OCI-LY7 (cell line): Measurements from ENCODE around the gene ST6GALNAC1. TPM values are rescaled to one million over a fixed set of nuclear protein-coding genes. Genes with fewer than 3 reads are reported as not detected.

Experiments used
- BruUV-seq: library from RNA; stranded (reverse); fragments of 400-500 nt; replicated peaks from 2 replicates; lab custom pipeline; 2021; lab: Mats Ljungman, UMichigan
- CTCF ChIA-PET: fragments of 300-600 bp; sonication (Branson Sonifier 250); formaldehyde crosslinking; loops from one replicate; lab custom pipeline; 2022; ENCODE audit warnings: antibody characterized with exemption; ENCODE audit not compliant: unreplicated experiment; lab: Charles Lee
- POLR2A ChIA-PET: fragments of 300-600 bp; sonication (Branson Sonifier 250); formaldehyde crosslinking; loops from one replicate; lab custom pipeline; 2022; ENCODE audit warnings: antibody characterized with exemption; lab: Charles Lee
- DNase-seq: peaks from one replicate; pipeline ENCODE4 v3.0.0-alpha.2; 2015; ENCODE audit warnings: low spot score
- H2AFZ ChIP-seq: fragments of 200-600 bp; sonication (generic), shearing (Covaris generic); 2 replicates; pipeline ENCODE4 v1.6.1; 2014; ENCODE audit warnings: mild to moderate bottlenecking, antibody characterized with exemption, low read length, moderate library complexity
- H3K27ac ChIP-seq: fragments of 200-600 bp; sonication (generic); 2 replicates; pipeline ENCODE4 v1.5.1; 2014; ENCODE audit warnings: mixed run types, low read depth, mild to moderate bottlenecking, moderate library complexity, low read length, inconsistent platforms; ENCODE audit not compliant: poor library complexity, severe bottlenecking
- H3K36me3 ChIP-seq: fragments of 200-600 bp; sonication (generic); 2 replicates; pipeline ENCODE4 v1.6.1; 2014; ENCODE audit warnings: mild to moderate bottlenecking, antibody characterized with exemption, low read length, moderate library complexity, mixed read lengths; ENCODE audit not compliant: insufficient read depth
- H3K4me1 ChIP-seq: fragments of 200-600 bp; sonication (generic); 2 replicates; pipeline ENCODE4 v1.5.1; 2014; ENCODE audit warnings: mild to moderate bottlenecking, low read length; ENCODE audit not compliant: insufficient read depth, poor library complexity, severe bottlenecking
- H3K4me2 ChIP-seq: fragments of 200-600 bp; sonication (generic); 2 replicates; pipeline ENCODE4 v1.6.1; 2014; ENCODE audit warnings: mild to moderate bottlenecking, low read length
- H3K4me3 ChIP-seq: fragments of 200-600 bp; sonication (generic); 2 replicates; pipeline ENCODE4 v1.5.1; 2014; ENCODE audit warnings: mild to moderate bottlenecking, low read depth, low read length; ENCODE audit not compliant: poor library complexity, severe bottlenecking
- H3K79me2 ChIP-seq: fragments of 200-600 bp; sonication (generic); 2 replicates; pipeline ENCODE4 v1.6.1; 2016; ENCODE audit warnings: low read depth, mild to moderate bottlenecking, low read length, moderate library complexity, mixed read lengths; ENCODE audit not compliant: insufficient read depth
- H3K9me2 ChIP-seq: fragments of 200-600 bp; sonication (generic); 2 replicates; pipeline ENCODE4 v1.6.1; 2016; ENCODE audit warnings: mild to moderate bottlenecking, low read length, mixed read lengths; ENCODE audit not compliant: insufficient read depth
- H3K9me3 ChIP-seq: fragments of 200-600 bp; sonication (generic); 2 replicates; pipeline ENCODE4 v1.6.1; 2014; ENCODE audit warnings: mild to moderate bottlenecking, mixed run types, low read length, mixed read lengths
- H4K20me1 ChIP-seq: fragments of 200-600 bp; sonication (generic); 2 replicates; pipeline ENCODE4 v1.6.1; 2014; ENCODE audit warnings: mild to moderate bottlenecking, antibody characterized with exemption, low read length, moderate library complexity, mixed read lengths; ENCODE audit not compliant: insufficient read depth
- EZH2phosphoT487 ChIP-seq: fragments of 200-600 bp; sonication (generic); IDR thresholded peaks from 2 replicates; pipeline ENCODE4 v1.6.1; 2018; ENCODE audit warnings: low read depth, borderline replicate concordance, mild to moderate bottlenecking, mixed run types, antibody characterized with exemption, low read length, moderate library complexity, mixed read lengths
- intact Hi-C: fragments of 100-400 bp; cut with micrococcal nuclease; formaldehyde crosslinking; loops from one replicate; pipeline ENCODE4 v1.10.0; 2022; ENCODE audit not compliant: unreplicated experiment
- total RNA-seq, 2 experiments: library from RNA; depleted of rRNA in 1 of 2; stranded (reverse); fragments of >200 nt in 1 of 2; shearing (Covaris generic) in 1 of 2; gene quantifications; 2 replicates each; pipeline ENCODE4 v1.2.3, GENCODE V29; 2014 to 2022
- TF ChIP-seq, protein P1 (sequence below): fragments of 200-600 bp; sonication (generic); conservative IDR thresholded peaks from 2 replicates; pipeline ENCODE4 v1.5.1; 2014; ENCODE audit warnings: mild to moderate bottlenecking, antibody characterized with exemption, low read length, moderate library complexity, mixed read lengths

ST6GALNAC1 gene
- total RNA-seq, 2 experiments from 2014 or later, result not detected

DNA sequence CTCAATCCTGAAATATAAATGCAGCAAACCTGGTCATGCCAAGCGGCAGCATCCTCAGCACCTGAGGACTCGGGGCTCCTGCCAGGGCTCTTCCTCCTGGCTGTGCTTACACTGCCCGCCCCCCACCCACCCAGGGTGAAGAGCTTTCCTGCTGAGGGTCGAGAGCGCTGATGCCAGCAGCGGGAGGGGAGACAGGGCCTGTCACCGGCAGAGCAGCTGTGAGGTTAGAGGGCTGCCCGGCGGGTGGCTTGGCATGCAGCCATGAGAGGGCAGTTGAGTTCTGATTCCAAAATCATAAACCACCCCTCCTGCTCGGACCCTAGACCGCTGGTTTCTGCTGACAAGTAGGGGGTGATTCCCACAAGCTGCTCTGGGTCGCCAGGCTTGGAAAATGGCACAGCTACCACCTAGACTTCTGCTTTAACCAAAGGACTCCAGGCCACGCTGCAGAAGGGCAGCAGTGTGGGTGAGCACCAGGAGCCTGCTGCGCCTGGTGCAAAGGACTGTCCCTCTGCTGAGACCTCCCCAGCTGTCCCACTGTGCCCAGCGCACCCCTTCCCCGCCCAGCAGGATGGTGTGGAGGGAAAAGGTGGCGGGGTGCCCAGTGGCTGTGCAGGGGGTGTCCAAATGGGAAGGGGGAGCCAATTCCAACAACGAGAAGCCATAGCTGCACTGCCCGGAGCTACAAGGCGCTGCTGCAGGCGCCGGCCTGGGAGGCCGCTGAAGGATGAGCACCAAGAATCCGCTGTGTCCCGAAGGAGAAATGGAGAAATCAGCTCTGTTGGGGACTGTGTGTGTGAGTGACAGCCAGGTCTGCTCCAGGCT is 40.6 kb upstream of the ST6GALNAC1 start:
- no peak for DNase-seq
- intact Hi-C loops, result no loop called here
- CTCF ChIA-PET, result no interaction called here
- Histone ChIP-seq H4K20me1 (no peaks in the 10 kb centered on the region), H2AFZ (no peak overlapping the region), H3K79me2 (no peaks in the 10 kb centered on the region), H3K9me2 (no peaks in the 10 kb centered on the region), H3K4me1 (no peaks in the 10 kb centered on the region), H3K27ac (no peak overlapping the region), H3K9me3 (no peaks in the 10 kb centered on the region), H3K4me2 (no peak overlapping the region), H3K4me3 (no peak overlapping the region), H3K36me3 (no peaks in the 10 kb centered on the region)
- TF ChIP-seq EZH2phosphoT487, result no peak
- TF ChIP-seq, protein P1, sequence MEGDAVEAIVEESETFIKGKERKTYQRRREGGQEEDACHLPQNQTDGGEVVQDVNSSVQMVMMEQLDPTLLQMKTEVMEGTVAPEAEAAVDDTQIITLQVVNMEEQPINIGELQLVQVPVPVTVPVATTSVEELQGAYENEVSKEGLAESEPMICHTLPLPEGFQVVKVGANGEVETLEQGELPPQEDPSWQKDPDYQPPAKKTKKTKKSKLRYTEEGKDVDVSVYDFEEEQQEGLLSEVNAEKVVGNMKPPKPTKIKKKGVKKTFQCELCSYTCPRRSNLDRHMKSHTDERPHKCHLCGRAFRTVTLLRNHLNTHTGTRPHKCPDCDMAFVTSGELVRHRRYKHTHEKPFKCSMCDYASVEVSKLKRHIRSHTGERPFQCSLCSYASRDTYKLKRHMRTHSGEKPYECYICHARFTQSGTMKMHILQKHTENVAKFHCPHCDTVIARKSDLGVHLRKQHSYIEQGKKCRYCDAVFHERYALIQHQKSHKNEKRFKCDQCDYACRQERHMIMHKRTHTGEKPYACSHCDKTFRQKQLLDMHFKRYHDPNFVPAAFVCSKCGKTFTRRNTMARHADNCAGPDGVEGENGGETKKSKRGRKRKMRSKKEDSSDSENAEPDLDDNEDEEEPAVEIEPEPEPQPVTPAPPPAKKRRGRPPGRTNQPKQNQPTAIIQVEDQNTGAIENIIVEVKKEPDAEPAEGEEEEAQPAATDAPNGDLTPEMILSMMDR, result no peak
- no TSS peak for BruUV-seq
- POLR2A ChIA-PET, result interaction anchor here (0.6 kb wide), 1 partner anchor 104 kb away, joined by 4 read pairs; no protein-coding TSS in a partner anchor

DNA sequence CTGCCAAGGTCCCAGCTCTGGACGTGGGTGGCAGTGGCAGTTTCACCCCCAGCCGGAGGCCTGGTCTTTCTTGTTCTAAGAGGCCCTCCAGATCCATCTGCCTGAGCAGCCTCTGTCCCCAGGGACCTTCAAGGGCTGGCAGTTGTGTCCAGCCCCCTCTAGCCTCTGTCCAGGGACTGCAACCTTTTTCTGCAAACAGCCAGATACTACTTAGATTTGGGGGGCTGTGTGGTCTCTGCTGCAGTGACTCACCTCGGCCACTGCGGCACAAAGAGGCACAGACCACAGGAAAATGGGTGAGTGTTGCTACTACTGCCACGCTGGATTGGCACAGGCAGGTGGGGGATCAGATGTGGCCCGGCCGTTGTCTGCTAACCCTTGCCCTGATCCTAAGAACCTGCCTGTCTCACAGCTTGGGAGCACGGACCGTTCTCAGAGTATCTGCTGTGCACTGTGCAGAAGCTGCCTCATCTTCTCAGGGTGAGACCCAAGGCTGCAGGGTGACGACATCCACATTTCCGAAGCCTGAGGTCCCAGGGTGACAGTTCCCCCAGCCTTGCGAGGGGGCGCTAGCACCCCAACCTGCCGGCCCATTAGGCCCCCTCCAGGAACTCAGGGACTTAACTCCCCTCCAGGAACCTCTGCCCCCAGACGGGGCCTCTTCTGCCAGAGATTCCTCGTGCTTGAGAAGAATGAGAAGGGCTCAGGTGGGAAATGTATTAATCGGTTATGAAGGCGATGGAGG is 39.6 kb upstream of the ST6GALNAC1 start:
- H3K4me2 ChIP-seq, result no peak overlapping the region
- H3K79me2 ChIP-seq, result no peaks in the 10 kb centered on the region
- no peaks in the 10 kb centered on the region for H3K9me3 ChIP-seq
- H3K27ac ChIP-seq, result no peak overlapping the region
- ChIA-PET CTCF (no interaction called here), POLR2A (no interaction called here)
- no peaks in the 10 kb centered on the region for H4K20me1 ChIP-seq
- intact Hi-C loops, result no loop called here
- no peaks in the 10 kb centered on the region for H3K36me3 ChIP-seq
- peak; percentile 27 for DNase-seq
- no TSS peak for BruUV-seq
- TF ChIP-seq EZH2phosphoT487, result no peak
- TF ChIP-seq, protein P1, result peak; percentile 72
- H3K9me2 ChIP-seq, result no peaks in the 10 kb centered on the region
- H3K4me3 ChIP-seq, result no peak overlapping the region
- H3K4me1 ChIP-seq, result no peaks in the 10 kb centered on the region
- H2AFZ ChIP-seq, result no peak overlapping the region
